Keratinocyte (primary cell): ENCODE data around the gene ECI1.

Source experiments
- CTCF ChIP-seq, 3 experiments: IDR thresholded peaks in 1 of 3; conservative IDR thresholded peaks in 1 of 3; optimal IDR thresholded peaks in 1 of 3; 2 replicates in 2 of 3; 3 replicates in 1 of 3; pipeline versions ENCODE3 to v1.5.1; 2011; ENCODE audit warnings: low read length in 3 of 3, mild to moderate bottlenecking in 3 of 3, moderate library complexity in 2 of 3, control low read depth in 1 of 3, inconsistent platforms in 1 of 3; ENCODE audit not compliant: insufficient read depth in 2 of 3; ENCODE audit errors: extremely low read depth in 1 of 3
- EZH2 ChIP-seq: IDR thresholded peaks from one replicate; pipeline ENCODE4 v1.6.1; 2012; ENCODE audit warnings: inconsistent platforms, mild to moderate bottlenecking, low read length, moderate library complexity

- TF ChIP-seq CTCF (optimal IDR thresholded peaks at IDR 0.05 in 1 of 3, IDR thresholded peaks at IDR 0.05 in 1 of 3, conservative IDR thresholded peaks at IDR 0.05 in 1 of 3; ENCODE audit: extremely low read depth in 1 of 3, insufficient read depth in 2 of 3, low read length in 3 of 3), result no peak
- no peak for TF ChIP-seq EZH2
Observed at GRCh38 chr16:2270070-2270462, 18.7 kb upstream of the ECI1 start.
